Measurements from ENCODE around the gene TRPC6.
"Not testable (repeated sequence)": the region's sequence is repeated elsewhere in the genome, so short reads cannot be mapped to it uniquely, and the experiment has no call there.

TRPC6 gene

DNA sequence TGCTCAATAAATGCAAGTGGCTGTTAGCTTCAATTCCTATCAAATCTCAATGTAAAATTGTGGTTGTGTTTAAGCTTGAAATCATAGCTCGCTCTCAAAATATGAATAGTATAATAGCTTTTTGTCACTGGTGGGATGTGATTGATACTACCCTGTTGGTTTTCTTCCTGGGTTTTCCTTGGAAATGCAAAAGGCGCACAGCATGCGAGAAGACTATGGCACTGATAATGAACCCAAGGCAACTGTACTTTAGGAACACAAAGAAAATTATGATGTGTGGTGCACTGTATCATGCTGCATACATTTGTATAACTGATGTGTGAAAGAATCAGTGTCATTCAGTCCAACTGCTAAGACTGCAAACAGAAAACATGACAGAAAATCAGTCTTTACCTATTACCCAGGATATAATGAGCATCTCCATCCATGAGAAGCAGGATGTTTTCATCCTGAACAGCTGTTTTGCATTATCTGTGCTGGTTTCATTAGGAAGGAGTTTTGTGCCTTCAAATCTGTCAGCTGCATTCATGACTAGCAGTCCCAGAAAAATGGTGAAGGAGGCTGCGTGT is 101.2 kb downstream of the TRPC6 start:
- H3K36me3 ChIP-seq (ENCODE audit: control insufficient read depth, insufficient read depth, low read length), result no peaks in the 10 kb centered on the region
- H3K4me1 ChIP-seq (ENCODE audit: control insufficient read depth, insufficient read depth, low read length), result 0 out of 2 replicates have a peak, but pooled peaks cover 1% of the 10 kb centered on the region
- no peaks in the 10 kb centered on the region for H3K27me3 ChIP-seq (ENCODE audit: control insufficient read depth, insufficient read depth, low read length)
- no peak overlapping the region for H3K27ac ChIP-seq (ENCODE audit: low read length)
- H3K4me3 ChIP-seq (ENCODE audit: low read length), result no peak overlapping the region
- WGBS (ENCODE audit: insufficient coverage, insufficient read length), result no CpG with 5 or more reads among the region's 4 CpGs
- no peaks in the 10 kb centered on the region for H3K9me3 ChIP-seq (ENCODE audit: control insufficient read depth, insufficient read depth, low read length)
- no peak for DNase-seq (ENCODE audit: low read depth, low spot score)

DNA sequence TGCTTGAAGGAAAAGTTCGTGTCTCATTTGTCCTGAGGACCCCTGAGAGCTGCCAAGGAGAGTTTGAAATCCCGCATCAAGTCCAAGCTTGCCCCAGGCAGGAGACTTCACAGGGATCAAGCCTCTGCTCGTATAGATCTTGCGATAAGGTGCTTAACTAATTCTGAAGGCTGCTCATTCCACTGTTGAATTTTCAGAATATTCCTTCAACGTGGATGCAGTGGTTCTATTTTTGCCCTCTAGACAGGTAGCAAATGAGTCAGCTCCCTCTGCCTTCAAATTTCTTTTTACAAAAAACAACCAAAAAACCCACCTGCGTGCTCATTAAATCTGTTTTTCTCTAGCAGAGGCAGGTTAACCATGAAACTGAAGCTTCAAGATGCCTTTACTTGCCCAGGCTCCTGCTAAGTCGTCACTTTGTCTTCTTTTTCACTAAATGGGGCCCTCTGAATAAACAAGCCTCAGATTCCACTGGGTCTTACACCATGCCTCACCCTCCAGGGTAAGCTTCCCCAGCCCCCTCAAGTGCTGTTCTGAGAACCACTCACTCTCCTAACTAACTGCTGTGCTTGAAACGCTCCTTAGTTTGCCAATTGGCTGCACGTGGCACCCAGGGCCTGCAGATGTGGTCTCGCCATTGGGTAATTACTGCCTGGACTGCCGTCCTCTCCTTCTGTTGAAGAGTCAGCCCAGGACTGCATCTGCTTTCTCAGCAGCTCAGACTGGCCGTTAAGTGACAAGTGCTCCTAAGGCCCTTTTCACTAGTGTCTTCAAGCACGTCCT is 105.0 kb downstream of the TRPC6 start:
- no peak for DNase-seq (ENCODE audit: low read depth, low spot score)
- Histone ChIP-seq H3K36me3 (ENCODE audit: control insufficient read depth, insufficient read depth, low read length) (no peaks in the 10 kb centered on the region), H3K27ac (ENCODE audit: low read length) (no peak overlapping the region), H3K4me1 (ENCODE audit: control insufficient read depth, insufficient read depth, low read length) (0 out of 2 replicates have a peak, but pooled peaks cover 1% of the 10 kb centered on the region), H3K27me3 (ENCODE audit: control insufficient read depth, insufficient read depth, low read length) (no peaks in the 10 kb centered on the region), H3K4me3 (ENCODE audit: low read length) (no peak overlapping the region), H3K9me3 (ENCODE audit: control insufficient read depth, insufficient read depth, low read length) (no peaks in the 10 kb centered on the region)
- WGBS (ENCODE audit: insufficient coverage, insufficient read length), result no CpG with 5 or more reads among the region's 13 CpGs

DNA sequence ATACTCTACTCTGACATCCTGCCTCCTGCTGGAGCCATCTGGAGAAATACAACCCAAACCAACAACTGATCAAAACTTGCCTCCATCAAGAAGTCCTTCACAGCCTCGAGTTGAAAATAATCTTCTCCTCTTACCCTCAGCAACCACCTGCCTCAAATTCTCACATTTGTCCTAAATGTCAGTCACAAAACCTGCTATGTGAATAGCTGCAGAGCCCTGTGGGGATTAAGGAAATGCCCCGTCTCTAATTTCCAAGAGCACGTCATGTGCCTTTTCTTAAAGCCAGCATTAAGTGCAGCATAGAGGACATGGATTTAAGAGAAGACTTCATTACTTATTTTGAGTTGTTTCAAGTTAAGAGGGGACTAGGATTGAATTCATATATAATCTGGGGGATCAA is 105.9 kb downstream of the TRPC6 start:
- no peak for DNase-seq (ENCODE audit: low read depth, low spot score)
- no CpG with 5 or more reads among the region's 3 CpGs for WGBS (ENCODE audit: insufficient coverage, insufficient read length)
- Histone ChIP-seq H3K27me3 (ENCODE audit: control insufficient read depth, insufficient read depth, low read length) (no peaks in the 10 kb centered on the region), H3K4me3 (ENCODE audit: low read length) (no peak overlapping the region), H3K9me3 (ENCODE audit: control insufficient read depth, insufficient read depth, low read length) (no peaks in the 10 kb centered on the region), H3K36me3 (ENCODE audit: control insufficient read depth, insufficient read depth, low read length) (no peaks in the 10 kb centered on the region), H3K27ac (ENCODE audit: low read length) (no peak overlapping the region), H3K4me1 (ENCODE audit: control insufficient read depth, insufficient read depth, low read length) (0 out of 2 replicates have a peak, but pooled peaks cover 1% of the 10 kb centered on the region)

DNA sequence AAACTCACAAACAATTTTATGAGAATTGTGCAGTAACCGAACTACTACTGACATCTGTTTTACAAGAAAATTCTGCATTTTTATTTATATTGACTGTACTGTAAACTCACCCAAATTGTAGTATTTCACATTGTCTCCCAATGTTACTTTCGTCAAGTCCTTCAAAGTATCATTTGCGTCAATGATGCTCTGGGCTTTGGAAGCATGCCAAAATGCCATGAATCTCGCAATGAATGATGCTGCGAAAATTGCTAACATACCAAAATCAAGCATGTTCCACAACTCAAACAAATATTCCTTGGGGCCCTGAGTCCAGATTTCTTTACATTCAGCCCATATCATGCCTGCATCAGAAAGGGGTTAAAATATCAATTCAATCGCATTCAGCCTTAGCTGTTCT is 107.6 kb downstream of the TRPC6 start:
- peaks cover 1% of the 10 kb centered on the region; the same call in 1 of the 2 replicates for H3K4me1 ChIP-seq (ENCODE audit: control insufficient read depth, insufficient read depth, low read length)
- no peak for DNase-seq (ENCODE audit: low read depth, low spot score)
- no peaks in the 10 kb centered on the region for H3K36me3 ChIP-seq (ENCODE audit: control insufficient read depth, insufficient read depth, low read length)
- no peak overlapping the region for H3K4me3 ChIP-seq (ENCODE audit: low read length)
- no peaks in the 10 kb centered on the region for H3K9me3 ChIP-seq (ENCODE audit: control insufficient read depth, insufficient read depth, low read length)
- no peaks in the 10 kb centered on the region for H3K27me3 ChIP-seq (ENCODE audit: control insufficient read depth, insufficient read depth, low read length)
- H3K27ac ChIP-seq (ENCODE audit: low read length), result no peak overlapping the region
- no CpG with 5 or more reads among the region's 6 CpGs for WGBS (ENCODE audit: insufficient coverage, insufficient read length)

DNA sequence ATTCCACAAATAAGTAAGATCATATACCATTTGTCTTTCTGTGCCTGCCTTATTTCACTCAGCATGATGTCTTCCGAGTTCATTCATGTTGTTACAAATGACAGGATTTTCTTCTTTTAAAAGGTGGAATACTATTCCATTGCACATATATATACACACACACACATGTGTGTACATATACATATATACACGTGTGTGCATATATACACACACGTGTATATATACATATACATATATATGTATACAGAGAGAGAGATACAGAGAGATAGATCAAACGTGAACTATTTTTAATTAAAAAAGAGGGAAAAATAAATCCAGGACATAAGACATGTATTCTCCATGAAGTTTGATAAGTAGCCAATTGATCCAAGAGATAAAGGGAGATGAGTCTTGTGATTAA is 108.1 kb downstream of the TRPC6 start:
- no peaks in the 10 kb centered on the region for H3K36me3 ChIP-seq (ENCODE audit: control insufficient read depth, insufficient read depth, low read length)
- no peaks in the 10 kb centered on the region for H3K9me3 ChIP-seq (ENCODE audit: control insufficient read depth, insufficient read depth, low read length)
- no peak overlapping the region for H3K27ac ChIP-seq (ENCODE audit: low read length)
- no peak for DNase-seq (ENCODE audit: low read depth, low spot score)
- no peaks in the 10 kb centered on the region for H3K27me3 ChIP-seq (ENCODE audit: control insufficient read depth, insufficient read depth, low read length)
- WGBS (ENCODE audit: insufficient coverage, insufficient read length), result no CpG with 5 or more reads among the region's 4 CpGs
- peaks cover 1% of the 10 kb centered on the region; the same call in 1 of the 2 replicates for H3K4me1 ChIP-seq (ENCODE audit: control insufficient read depth, insufficient read depth, low read length)
- H3K4me3 ChIP-seq (ENCODE audit: low read length), result no peak overlapping the region

DNA sequence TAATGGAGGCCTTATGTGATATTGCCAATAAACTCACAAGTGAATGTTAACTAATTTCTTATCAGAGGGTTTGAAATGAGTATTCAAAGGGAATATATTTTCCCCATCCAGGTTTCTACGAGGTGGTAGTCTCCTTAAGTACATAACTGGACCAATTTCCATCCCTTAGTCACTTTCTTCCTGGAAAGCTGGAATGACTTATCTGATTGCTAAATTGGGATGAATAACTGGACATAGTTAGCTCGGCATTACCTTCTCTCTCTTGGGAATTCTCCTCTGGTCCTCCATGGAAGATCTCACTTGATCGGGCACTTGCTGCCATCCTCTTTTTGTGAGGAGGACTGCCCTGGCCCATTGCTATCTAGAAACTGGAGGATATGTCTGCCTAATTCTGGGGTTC is 109.1 kb downstream of the TRPC6 start:
- H3K27me3 ChIP-seq (ENCODE audit: control insufficient read depth, insufficient read depth, low read length), result no peaks in the 10 kb centered on the region
- no CpG with 5 or more reads among the region's 3 CpGs for WGBS (ENCODE audit: insufficient coverage, insufficient read length)
- peaks cover 1% of the 10 kb centered on the region; the same call in 1 of the 2 replicates for H3K4me1 ChIP-seq (ENCODE audit: control insufficient read depth, insufficient read depth, low read length)
- no peaks in the 10 kb centered on the region for H3K36me3 ChIP-seq (ENCODE audit: control insufficient read depth, insufficient read depth, low read length)
- no peak overlapping the region for H3K27ac ChIP-seq (ENCODE audit: low read length)
- no peak overlapping the region for H3K4me3 ChIP-seq (ENCODE audit: low read length)
- H3K9me3 ChIP-seq (ENCODE audit: control insufficient read depth, insufficient read depth, low read length), result no peaks in the 10 kb centered on the region
- no peak for DNase-seq (ENCODE audit: low read depth, low spot score)

DNA sequence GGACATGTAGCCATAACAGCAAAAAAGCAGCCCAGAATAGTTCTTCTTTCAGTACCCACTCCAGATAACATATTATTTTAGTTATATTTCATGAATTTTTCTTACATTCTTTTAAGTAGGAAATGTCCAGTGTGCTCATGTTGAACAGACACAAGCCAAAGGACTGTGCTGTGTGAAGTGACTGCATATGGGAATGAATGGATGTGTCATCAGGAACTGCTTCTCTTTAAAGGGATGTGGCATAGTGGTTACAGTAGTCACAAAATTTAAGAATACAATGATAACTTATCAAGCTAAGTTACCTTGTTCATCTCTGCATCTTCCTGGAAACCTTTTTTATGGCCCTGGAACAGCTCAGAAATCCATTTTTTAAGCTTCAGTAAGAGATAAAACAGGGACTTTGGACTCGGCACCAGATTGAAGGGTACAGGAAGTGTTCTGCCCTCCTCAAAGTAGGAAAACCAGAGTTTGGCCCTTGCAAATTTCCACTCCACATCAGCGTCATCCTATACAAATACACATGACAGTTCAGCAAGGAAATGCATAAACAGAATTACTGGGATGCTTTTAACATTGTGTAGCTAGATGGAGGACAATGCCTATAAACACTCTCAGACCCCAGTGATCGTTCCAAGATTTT is 112.8 kb downstream of the TRPC6 start:
- no CpG with 5 or more reads among the region's 3 CpGs for WGBS (ENCODE audit: insufficient coverage, insufficient read length)
- Histone ChIP-seq H3K36me3 (ENCODE audit: control insufficient read depth, insufficient read depth, low read length) (no peaks in the 10 kb centered on the region), H3K4me3 (ENCODE audit: low read length) (no peak overlapping the region), H3K27ac (ENCODE audit: low read length) (no peak overlapping the region), H3K27me3 (ENCODE audit: control insufficient read depth, insufficient read depth, low read length) (no peaks in the 10 kb centered on the region), H3K4me1 (ENCODE audit: control insufficient read depth, insufficient read depth, low read length) (no peaks in the 10 kb centered on the region; the same call in 1 of the 2 replicates), H3K9me3 (ENCODE audit: control insufficient read depth, insufficient read depth, low read length) (no peaks in the 10 kb centered on the region)
- no peak for DNase-seq (ENCODE audit: low read depth, low spot score)

DNA sequence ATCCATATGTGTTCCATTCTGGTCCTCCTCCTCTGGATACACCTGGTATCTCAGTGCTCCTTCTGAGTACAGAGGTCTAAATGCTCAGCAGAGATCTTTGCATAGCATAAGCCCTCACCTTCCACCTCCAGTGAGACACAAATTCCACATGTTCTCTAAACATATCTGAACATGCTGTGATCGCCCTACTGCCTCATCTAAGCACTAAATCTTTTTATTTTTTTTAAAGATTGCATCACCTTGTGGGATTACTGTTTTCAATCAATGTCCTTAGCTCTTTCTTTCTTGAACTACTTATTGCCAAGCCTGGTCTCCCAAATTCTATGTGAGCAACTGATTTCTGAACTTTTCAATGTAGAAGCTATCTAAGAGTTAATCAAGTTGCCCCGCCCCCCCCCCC is 113.4 kb downstream of the TRPC6 start:
- Histone ChIP-seq H3K4me3 (ENCODE audit: low read length) (no peak overlapping the region), H3K36me3 (ENCODE audit: control insufficient read depth, insufficient read depth, low read length) (no peaks in the 10 kb centered on the region), H3K27ac (ENCODE audit: low read length) (no peak overlapping the region), H3K9me3 (ENCODE audit: control insufficient read depth, insufficient read depth, low read length) (no peaks in the 10 kb centered on the region), H3K4me1 (ENCODE audit: control insufficient read depth, insufficient read depth, low read length) (no peaks in the 10 kb centered on the region; the same call in 1 of the 2 replicates), H3K27me3 (ENCODE audit: control insufficient read depth, insufficient read depth, low read length) (no peaks in the 10 kb centered on the region)
- no peak for DNase-seq (ENCODE audit: low read depth, low spot score)
- WGBS (ENCODE audit: insufficient coverage, insufficient read length), result no CpG with 5 or more reads among the region's 2 CpGs

DNA sequence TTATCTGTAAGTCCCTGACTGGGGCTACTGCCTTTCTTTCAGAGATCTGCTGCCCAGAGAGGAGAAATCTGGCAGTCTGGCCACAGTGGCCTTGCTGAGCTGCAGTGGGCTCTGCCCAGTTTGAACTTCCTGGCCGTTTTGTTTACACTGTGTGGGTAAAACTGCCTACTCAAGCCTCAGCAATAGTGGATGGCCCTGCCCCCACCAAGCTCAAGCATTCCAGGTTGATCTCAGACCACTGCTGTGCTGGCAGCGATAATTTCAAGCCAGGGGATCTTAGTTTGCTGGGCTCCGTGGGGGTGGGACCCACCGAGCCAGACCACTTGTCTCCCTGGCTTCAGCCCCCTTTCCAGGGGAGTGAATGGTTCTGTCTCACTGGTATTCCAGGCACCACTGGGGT is 117.5 kb downstream of the TRPC6 start:
- WGBS (ENCODE audit: insufficient coverage, insufficient read length), result no CpG with 5 or more reads among the region's 4 CpGs
- no peaks in the 10 kb centered on the region for H3K27me3 ChIP-seq (ENCODE audit: control insufficient read depth, insufficient read depth, low read length)
- H3K4me1 ChIP-seq (ENCODE audit: control insufficient read depth, insufficient read depth, low read length), result no peaks in the 10 kb centered on the region; the same call in 1 of the 2 replicates
- H3K36me3 ChIP-seq (ENCODE audit: control insufficient read depth, insufficient read depth, low read length), result no peaks in the 10 kb centered on the region
- H3K27ac ChIP-seq (ENCODE audit: low read length), result no peak overlapping the region
- H3K9me3 ChIP-seq (ENCODE audit: control insufficient read depth, insufficient read depth, low read length), result no peaks in the 10 kb centered on the region
- no peak overlapping the region for H3K4me3 ChIP-seq (ENCODE audit: low read length)
- DNase-seq (ENCODE audit: low read depth, low spot score), result no peak

DNA sequence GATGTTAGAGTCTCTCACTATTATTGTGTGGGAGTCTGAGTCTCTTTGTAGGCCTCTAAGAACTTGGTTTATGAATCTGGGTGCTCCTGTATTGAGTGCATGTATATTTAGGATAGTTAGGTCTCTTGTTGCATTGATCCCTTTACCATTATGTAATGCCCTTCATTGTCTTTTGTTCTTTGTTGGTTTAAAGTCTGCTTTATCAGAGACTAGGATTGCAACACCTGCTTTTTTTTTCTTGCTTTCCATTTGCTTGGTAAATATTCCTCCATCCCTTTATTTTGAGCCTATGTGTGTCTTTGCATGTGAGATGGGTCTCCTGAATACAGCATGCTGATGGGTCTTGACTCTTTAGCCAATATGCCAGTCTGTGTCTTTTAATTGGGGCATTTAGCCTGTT is 119.4 kb downstream of the TRPC6 start:
- H3K4me3 ChIP-seq (ENCODE audit: low read length); H3K4me1 ChIP-seq (ENCODE audit: control insufficient read depth, insufficient read depth, low read length); H3K27ac ChIP-seq (ENCODE audit: low read length); H3K27me3 ChIP-seq (ENCODE audit: control insufficient read depth, insufficient read depth, low read length); H3K9me3 ChIP-seq (ENCODE audit: control insufficient read depth, insufficient read depth, low read length); DNase-seq (ENCODE audit: low read depth, low spot score); H3K36me3 ChIP-seq (ENCODE audit: control insufficient read depth, insufficient read depth, low read length): not testable (repeated sequence)
